Vagina (tissue), 2 donors: ENCODE results near the gene SPDYA.

Experiments
- CTCF ChIP-seq, 3 experiments: fragments of 450-650 bp in 2 of 3; fragments of 200-600 bp in 1 of 3; sonication (generic) in 1 of 3; IDR thresholded peaks; one replicate each; pipeline ENCODE4 v1.5.1; 2017 to 2019; ENCODE audit warnings: antibody characterized with exemption in 3 of 3, mild to moderate bottlenecking in 2 of 3, moderate library complexity in 2 of 3
- POLR2A ChIP-seq, 2 donors: fragments of 450-650 bp; IDR thresholded peaks; one replicate each; pipeline ENCODE4 v1.6.1; 2017; ENCODE audit warnings: antibody characterized with exemption in 2 of 2, mild to moderate bottlenecking in 2 of 2, moderate library complexity in 2 of 2

DNA sequence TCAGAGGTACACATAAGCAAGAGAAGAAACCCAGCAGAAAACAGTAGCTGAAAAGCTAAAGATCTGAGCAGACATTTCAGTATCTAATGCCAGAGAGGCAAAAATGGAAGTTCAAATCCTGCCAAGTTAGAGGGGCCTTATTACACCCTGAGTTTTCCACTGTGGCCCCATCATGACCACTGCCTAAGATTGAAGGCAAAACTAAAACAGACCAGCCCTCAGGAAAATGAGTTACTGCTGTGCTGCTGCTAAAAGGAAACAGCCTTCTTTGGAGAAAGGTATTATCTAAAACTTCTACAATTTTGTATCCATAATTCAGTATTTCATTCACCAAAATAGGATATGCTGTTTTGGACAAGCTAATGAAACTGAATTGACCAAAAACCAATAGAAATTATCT, 42.2 kb upstream of the SPDYA start:
- TF ChIP-seq CTCF (IDR thresholded peaks at IDR 0.05) (no peak), POLR2A (IDR thresholded peaks at IDR 0.05) (no peak)
